GM12864 (cell line): ENCODE measurements around the gene PYDC1.

Experiments
- DNase-seq: peaks from one replicate; pipeline ENCODE4 v3.0.0-alpha.2; 2011; ENCODE audit warnings: low read depth
- H3K4me3 ChIP-seq: 2 replicates; pipeline ENCODE4 v1.5.1; 2011; ENCODE audit warnings: mild to moderate bottlenecking, low read depth, low read length, control low read depth
- TF ChIP-seq, protein P1 (sequence below): IDR thresholded peaks from 2 replicates; pipeline ENCODE4 v1.5.1; 2011; ENCODE audit warnings: low read depth, mild to moderate bottlenecking, moderate library complexity, low read length, control low read depth, inconsistent platforms; ENCODE audit errors: missing control alignments

Gene PYDC1

DNA sequence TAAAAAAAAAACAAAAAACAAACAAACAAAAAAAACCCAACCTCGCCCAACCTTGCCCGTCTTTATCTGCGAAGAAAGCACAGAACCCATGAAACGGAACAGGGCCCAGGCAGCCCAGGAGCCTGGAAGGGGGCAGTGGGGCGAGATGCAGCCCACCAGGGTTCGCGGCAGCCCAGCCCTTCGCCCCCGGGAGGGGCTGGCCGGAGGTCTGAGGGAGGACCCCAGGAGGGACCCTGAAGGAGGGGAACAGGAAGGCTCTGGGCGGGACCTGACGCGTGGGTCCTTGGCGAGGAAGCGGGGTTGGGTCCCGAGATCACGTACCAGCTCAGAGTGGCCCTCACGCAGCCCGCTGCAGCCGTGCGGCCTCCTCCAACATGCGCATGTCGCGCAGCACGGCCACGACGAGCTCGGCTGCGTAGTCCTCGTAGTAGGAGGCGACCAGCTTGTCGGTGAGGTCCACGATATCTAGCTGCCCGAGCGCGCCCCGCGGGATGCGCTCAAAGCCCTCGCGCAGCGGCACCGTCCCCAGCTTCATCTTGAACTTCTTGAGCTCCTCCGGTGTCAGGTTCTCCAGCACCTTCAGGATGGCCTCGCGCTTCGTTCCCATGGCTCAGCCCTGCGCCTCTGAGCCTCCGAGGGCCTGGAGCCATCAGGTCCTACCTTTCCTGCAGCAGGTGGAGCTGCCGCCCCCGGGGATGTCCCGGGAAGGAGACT, at the start of gene PYDC1:
Gene PYDC1, minus strand, starts transcription at position 714 of the 714 bp plus-strand sequence. Its CDS starts 107 bp downstream, at position 607.
- DNase-seq = no peak
- H3K4me3 ChIP-seq = no peak within 1 kb of the TSS
- TF ChIP-seq, protein P1, sequence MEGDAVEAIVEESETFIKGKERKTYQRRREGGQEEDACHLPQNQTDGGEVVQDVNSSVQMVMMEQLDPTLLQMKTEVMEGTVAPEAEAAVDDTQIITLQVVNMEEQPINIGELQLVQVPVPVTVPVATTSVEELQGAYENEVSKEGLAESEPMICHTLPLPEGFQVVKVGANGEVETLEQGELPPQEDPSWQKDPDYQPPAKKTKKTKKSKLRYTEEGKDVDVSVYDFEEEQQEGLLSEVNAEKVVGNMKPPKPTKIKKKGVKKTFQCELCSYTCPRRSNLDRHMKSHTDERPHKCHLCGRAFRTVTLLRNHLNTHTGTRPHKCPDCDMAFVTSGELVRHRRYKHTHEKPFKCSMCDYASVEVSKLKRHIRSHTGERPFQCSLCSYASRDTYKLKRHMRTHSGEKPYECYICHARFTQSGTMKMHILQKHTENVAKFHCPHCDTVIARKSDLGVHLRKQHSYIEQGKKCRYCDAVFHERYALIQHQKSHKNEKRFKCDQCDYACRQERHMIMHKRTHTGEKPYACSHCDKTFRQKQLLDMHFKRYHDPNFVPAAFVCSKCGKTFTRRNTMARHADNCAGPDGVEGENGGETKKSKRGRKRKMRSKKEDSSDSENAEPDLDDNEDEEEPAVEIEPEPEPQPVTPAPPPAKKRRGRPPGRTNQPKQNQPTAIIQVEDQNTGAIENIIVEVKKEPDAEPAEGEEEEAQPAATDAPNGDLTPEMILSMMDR = no peak

DNA sequence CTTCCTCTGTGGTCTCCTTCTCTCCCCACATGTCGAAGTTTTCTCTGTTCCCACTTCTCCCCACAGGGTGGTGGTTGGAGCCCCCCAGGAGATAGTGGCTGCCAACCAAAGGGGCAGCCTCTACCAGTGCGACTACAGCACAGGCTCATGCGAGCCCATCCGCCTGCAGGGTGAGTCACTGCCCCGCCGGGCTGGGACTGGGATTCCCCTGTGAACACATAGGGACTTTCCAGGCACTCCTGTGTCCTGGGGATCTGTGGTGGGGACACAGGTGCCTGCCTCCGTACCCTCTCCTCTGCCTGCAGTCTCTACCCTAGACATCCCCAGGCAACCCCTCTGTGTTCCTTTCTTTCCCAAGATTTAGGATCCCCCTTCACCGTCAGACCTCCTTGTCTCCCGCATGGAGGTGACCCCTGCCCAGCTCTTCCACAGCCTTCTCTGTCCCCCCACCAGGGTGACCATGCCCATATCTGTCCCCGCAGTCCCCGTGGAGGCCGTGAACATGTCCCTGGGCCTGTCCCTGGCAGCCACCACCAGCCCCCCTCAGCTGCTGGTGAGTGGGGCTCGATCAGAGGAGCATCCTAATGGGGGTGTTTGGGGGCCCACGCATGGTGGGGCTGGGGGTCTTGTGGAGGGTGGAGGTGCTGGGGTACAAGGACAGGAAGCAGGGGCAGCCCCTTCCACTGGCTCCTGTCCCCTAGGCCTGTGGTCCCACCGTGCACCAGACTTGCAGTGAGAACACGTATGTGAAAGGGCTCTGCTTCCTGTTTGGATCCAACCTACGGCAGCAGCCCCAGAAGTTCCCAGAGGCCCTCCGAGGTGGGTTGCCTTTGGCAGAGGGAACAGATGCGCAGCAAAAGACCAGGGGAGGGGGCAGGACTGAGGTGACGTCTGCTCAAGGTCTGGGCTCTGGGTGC, 48.7 kb upstream of the PYDC1 start:
- H3K4me3 ChIP-seq = no peak overlapping the region
- TF ChIP-seq, protein P1 = peak; percentile 12
- peak; percentile 47 for DNase-seq

DNA sequence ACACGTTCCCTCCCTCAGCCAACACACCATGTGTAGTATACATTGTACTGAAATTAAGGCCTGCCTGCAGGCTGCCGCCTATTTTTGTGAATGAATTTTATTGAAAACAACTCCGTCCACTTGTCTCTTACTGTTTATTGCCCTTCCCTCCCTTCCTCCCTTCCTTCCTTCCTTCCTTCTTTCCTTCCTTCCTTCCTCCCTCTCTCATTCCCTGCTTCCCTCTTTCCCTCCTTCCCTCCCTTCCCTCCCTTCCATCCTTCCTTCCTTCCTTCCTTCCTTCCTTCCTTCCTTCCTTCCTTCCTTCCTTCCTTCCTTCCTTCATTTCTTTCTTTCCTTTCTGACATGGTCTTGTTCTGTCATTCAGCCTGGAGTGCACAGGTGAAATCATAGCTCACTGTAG, 45.1 kb upstream of the PYDC1 start:
- H3K4me3 ChIP-seq = no peak overlapping the region
- TF ChIP-seq, protein P1 = no peak
- no peak for DNase-seq

DNA sequence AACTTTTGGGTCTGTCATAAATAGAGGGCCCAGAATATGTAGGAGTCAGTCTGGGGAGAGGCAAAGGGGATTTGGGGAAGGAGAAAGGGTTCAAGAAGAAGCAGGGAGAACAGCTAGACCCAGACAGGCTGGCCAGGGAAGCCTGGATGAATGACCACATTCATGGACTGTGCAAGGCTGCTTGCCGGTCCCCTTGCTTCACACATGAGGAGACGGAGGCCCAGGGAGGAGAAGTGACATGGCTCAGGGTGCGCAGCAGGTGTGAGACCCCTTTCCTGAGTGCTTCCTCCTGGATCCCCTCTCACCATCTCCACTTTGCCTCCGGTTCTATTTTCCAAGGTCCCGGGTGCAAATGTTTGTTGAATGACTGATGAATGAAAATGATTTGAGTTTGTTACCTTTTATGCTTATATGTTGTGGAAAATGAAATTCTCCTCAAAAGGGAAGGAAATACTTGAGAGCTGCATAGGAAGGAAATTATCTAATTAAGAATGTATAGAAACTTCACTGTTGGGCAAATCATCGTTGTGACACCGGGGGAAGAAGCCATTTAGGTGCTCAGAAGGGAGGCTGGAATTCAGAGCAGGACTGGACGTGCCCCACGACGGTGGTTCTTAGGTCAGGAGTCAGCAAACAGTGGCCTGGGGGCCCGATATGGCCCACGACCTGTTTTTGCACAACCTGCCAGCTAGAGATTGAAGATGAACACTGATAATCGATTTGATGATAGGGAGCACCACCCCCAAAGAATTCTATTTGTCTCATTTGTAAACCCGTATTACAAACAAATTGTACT, 43.4 kb upstream of the PYDC1 start:
- TF ChIP-seq, protein P1 = no peak
- peak overlapping the region; percentile 31 for H3K4me3 ChIP-seq
- DNase-seq = no peak

DNA sequence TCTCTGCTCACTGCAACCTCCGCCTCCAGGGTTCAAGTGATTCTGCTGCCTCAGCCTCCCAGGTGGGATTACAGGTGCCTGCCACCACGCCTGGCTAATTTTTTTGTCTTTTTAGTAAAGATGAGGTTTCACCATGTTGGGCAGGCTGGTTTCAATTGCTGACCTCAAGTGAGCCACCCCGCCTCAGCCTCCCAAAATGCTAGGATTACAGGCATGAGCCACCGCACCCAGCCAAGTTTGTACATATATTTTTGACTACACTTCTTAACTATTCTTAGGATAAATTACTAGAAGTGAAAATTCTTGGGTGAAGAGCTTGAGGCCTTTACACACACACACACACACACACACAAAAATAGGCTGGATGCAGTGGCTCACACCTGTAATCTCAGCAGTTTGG, 41.4 kb upstream of the PYDC1 start:
- DNase-seq = no peak
- TF ChIP-seq, protein P1 = no peak

DNA sequence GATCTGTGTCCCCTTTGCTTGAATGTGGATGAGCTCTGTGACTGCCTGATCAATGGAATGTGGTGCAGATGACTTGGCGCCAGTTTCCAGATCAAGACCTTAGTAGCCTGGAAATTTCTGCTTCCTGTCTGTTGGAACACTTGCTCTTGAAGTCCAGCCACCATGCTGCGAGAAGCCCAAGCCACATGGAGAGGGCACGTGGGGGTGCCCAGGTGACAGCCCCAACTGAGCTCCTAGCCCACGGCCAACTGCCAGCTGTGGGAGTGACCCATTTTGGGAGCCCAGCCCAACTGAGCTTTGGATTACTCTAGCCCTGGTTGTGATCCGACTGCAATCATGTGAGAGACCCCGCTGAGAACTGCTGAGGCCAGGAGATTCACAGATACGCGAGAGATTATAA, 39.5 kb upstream of the PYDC1 start:
- TF ChIP-seq, protein P1 = no peak
- H3K4me3 ChIP-seq = no peak overlapping the region
- no peak for DNase-seq

More for the DNA sequence above, 41.4 kb upstream of the PYDC1 start:
- no peak overlapping the region for H3K4me3 ChIP-seq
